Measurements from ENCODE around the gene BICD1. TPM values are rescaled to one million over a fixed set of nuclear protein-coding genes. Genes with fewer than 3 reads are reported as not detected.
A peak's percentile ranks its signal among the peaks of the same experiment; 100 is the strongest.

Gene BICD1
- total RNA-seq, 1 donor from 2014 or later = 7.7 TPM

- TF ChIP-seq CTCF (conservative IDR thresholded peaks at IDR 0.05; ENCODE audit: low read depth, low read length) = no peak
- no peak overlapping the region for H3K4me3 ChIP-seq (ENCODE audit: low read depth, low read length)
- no peak for DNase-seq (ENCODE audit: low read depth)
These were observed 54.4 kb downstream of the BICD1 start for GRCh38 chr12:32161058-32161457.

- H3K4me3 ChIP-seq (ENCODE audit: low read depth, low read length) = no peak overlapping the region
- no peak for TF ChIP-seq CTCF (conservative IDR thresholded peaks at IDR 0.05; ENCODE audit: low read depth, low read length)
- peak; percentile 19 for DNase-seq (ENCODE audit: low read depth)
These were observed 56.9 kb downstream of the BICD1 start for GRCh38 chr12:32163596-32163995.

- TF ChIP-seq CTCF (conservative IDR thresholded peaks at IDR 0.05; ENCODE audit: low read depth, low read length) = no peak
- DNase-seq (ENCODE audit: low read depth) = no peak
- H3K4me3 ChIP-seq (ENCODE audit: low read depth, low read length) = no peak overlapping the region
These were observed 59.9 kb downstream of the BICD1 start for GRCh38 chr12:32166510-32166909.

GRCh38 chr12:32170437-32170998 lies 63.9 kb downstream of the BICD1 start:
- no peak for TF ChIP-seq CTCF (conservative IDR thresholded peaks at IDR 0.05; ENCODE audit: low read depth, low read length)
- no peak for DNase-seq (ENCODE audit: low read depth)
- no peak overlapping the region for H3K4me3 ChIP-seq (ENCODE audit: low read depth, low read length)

- DNase-seq (ENCODE audit: low read depth) = no peak
- no peak for TF ChIP-seq CTCF (conservative IDR thresholded peaks at IDR 0.05; ENCODE audit: low read depth, low read length)
- no peak overlapping the region for H3K4me3 ChIP-seq (ENCODE audit: low read depth, low read length)
These were observed 64.6 kb downstream of the BICD1 start for GRCh38 chr12:32171211-32171610.

- no peak for DNase-seq (ENCODE audit: low read depth)
- no peak for TF ChIP-seq CTCF (conservative IDR thresholded peaks at IDR 0.05; ENCODE audit: low read depth, low read length)
- H3K4me3 ChIP-seq (ENCODE audit: low read depth, low read length) = no peak overlapping the region
These were observed 70.0 kb downstream of the BICD1 start for GRCh38 chr12:32176606-32177005.

- TF ChIP-seq CTCF (conservative IDR thresholded peaks at IDR 0.05; ENCODE audit: low read depth, low read length) = no peak
- no peak for DNase-seq (ENCODE audit: low read depth)
These were observed 71.8 kb downstream of the BICD1 start for GRCh38 chr12:32178341-32179010.

More at GRCh38 chr12:32178341-32179010, 71.8 kb downstream of the BICD1 start:
- H3K4me3 ChIP-seq (ENCODE audit: low read depth, low read length) = no peak overlapping the region

Data from epithelial cell of proximal tubule (primary cell).